Uterus (tissue), 4 donors: ENCODE measurements around the gene WSCD2. TPM values are rescaled to one million over a fixed set of nuclear protein-coding genes. Genes with fewer than 3 reads are reported as not detected.

Experiments used
- DNase-seq, 2 donors: peaks; one replicate each; pipeline ENCODE4 v3.0.0-alpha.2; 2019 to 2020
- H3K27ac ChIP-seq, 2 donors: fragments of 200-600 bp; sonication (generic); 1 replicate in 1 of 2; 2 replicates in 1 of 2; pipeline ENCODE4 v1.5.1; 2016 to 2018
- H3K27me3 ChIP-seq, 2 donors: fragments of 200-600 bp; sonication (generic); one replicate each; pipeline ENCODE4 v1.5.1; 2018 to 2019; ENCODE audit warnings: control low read depth in 1 of 2
- H3K36me3 ChIP-seq, 2 donors: fragments of 200-600 bp; sonication (generic); one replicate each; pipeline ENCODE4 v1.5.1; 2019; ENCODE audit warnings: control low read depth in 1 of 2
- H3K4me1 ChIP-seq, 2 donors: fragments of 200-600 bp; sonication (generic); one replicate each; pipeline ENCODE4 v1.5.1; 2018 to 2019; ENCODE audit warnings: control low read depth in 1 of 2
- H3K4me3 ChIP-seq, 2 donors: fragments of 200-600 bp; sonication (generic); 1 replicate in 1 of 2; 2 replicates in 1 of 2; pipeline ENCODE4 v1.5.1; 2018 to 2019; ENCODE audit warnings: mild to moderate bottlenecking in 1 of 2
- H3K9me3 ChIP-seq, 2 donors: fragments of 200-600 bp; sonication (generic); one replicate each; pipeline ENCODE4 v1.5.1; 2019; ENCODE audit warnings: control low read depth in 1 of 2
- CTCF ChIP-seq, 4 experiments: fragments of 200-600 bp in 2 of 4; fragments of 450-650 bp in 2 of 4; sonication (generic) in 2 of 4; IDR thresholded peaks; one replicate each; pipeline ENCODE4 v1.5.1; 2016 to 2019; ENCODE audit warnings: antibody characterized with exemption in 4 of 4, mild to moderate bottlenecking in 2 of 4, moderate library complexity in 1 of 4
- POLR2A ChIP-seq, 2 donors: fragments of 450-650 bp; IDR thresholded peaks; one replicate each; pipeline ENCODE4 v1.6.1; 2016; ENCODE audit warnings: antibody characterized with exemption in 2 of 2, mild to moderate bottlenecking in 1 of 2, moderate library complexity in 1 of 2
- intact Hi-C: fragments of 100-400 bp; cut with DNase I; formaldehyde crosslinking; loops from one replicate; pipeline ENCODE4 v1.15.1; 2023; ENCODE audit warnings: low total_unique reads
- total RNA-seq, 4 donors: library from RNA; depleted of rRNA in 3 of 4; stranded (reverse); fragments of >200 nt in 3 of 4; gene quantifications; one replicate each; pipeline versions ENCODE4 v1.1.0 to v1.2.4, GENCODE V29; 2014 to 2023
- donor health status: DM: yes; HTN: yes; CAD: no.

Gene WSCD2
- total RNA-seq, 4 donors from 2014 or later: 3.3 to 65.3 (median 17.2) TPM

- no peak overlapping the region for H3K4me3 ChIP-seq
Measured at GRCh38 chr12:108257004-108257403, 127.9 kb downstream of the WSCD2 start.

GRCh38 chr12:108257610-108258106, 128.6 kb downstream of the WSCD2 start:
- DNase-seq: no peak
- no peaks in the 10 kb centered on the region for H3K4me1 ChIP-seq
- H3K9me3 ChIP-seq: peaks cover 0 to 6% of the 10 kb centered on the region in 2 donors
- H3K36me3 ChIP-seq: no peaks in the 10 kb centered on the region
- TF ChIP-seq POLR2A (IDR thresholded peaks at IDR 0.05) (no peak), CTCF (IDR thresholded peaks at IDR 0.05) (no peak)
- intact Hi-C loops: no loop called here
- no peak overlapping the region for H3K4me3 ChIP-seq
- no peak overlapping the region for H3K27ac ChIP-seq
- no peaks in the 10 kb centered on the region for H3K27me3 ChIP-seq

More at GRCh38 chr12:108257004-108257403, 127.9 kb downstream of the WSCD2 start:
- Histone ChIP-seq H3K27me3 (no peaks in the 10 kb centered on the region), H3K27ac (no peak overlapping the region), H3K9me3 (peaks cover 0 to 6% of the 10 kb centered on the region in 2 donors), H3K36me3 (no peaks in the 10 kb centered on the region), H3K4me1 (no peaks in the 10 kb centered on the region)
- intact Hi-C loops: no loop called here
- DNase-seq: no peak
- no peak for TF ChIP-seq POLR2A (IDR thresholded peaks at IDR 0.05)
- TF ChIP-seq CTCF (IDR thresholded peaks at IDR 0.05): no peak

GRCh38 chr12:108260039-108260438, 131.0 kb downstream of the WSCD2 start:
- Histone ChIP-seq H3K4me3 (no peak overlapping the region), H3K36me3 (no peaks in the 10 kb centered on the region), H3K27me3 (no peaks in the 10 kb centered on the region), H3K9me3 (peaks cover 0 to 6% of the 10 kb centered on the region in 2 donors), H3K27ac (no peak overlapping the region), H3K4me1 (no peaks in the 10 kb centered on the region)
- no peak for DNase-seq
- no peak for TF ChIP-seq CTCF (IDR thresholded peaks at IDR 0.05)
- no peak for TF ChIP-seq POLR2A (IDR thresholded peaks at IDR 0.05)
- intact Hi-C loops: no loop called here

GRCh38 chr12:108260969-108261368, 131.9 kb downstream of the WSCD2 start:
- no peak for DNase-seq
- intact Hi-C loops: no loop called here
- no peak overlapping the region for H3K27ac ChIP-seq
- H3K4me3 ChIP-seq: no peak overlapping the region
- H3K4me1 ChIP-seq: no peaks in the 10 kb centered on the region
- H3K36me3 ChIP-seq: no peaks in the 10 kb centered on the region
- no peak for TF ChIP-seq POLR2A (IDR thresholded peaks at IDR 0.05)
- no peak for TF ChIP-seq CTCF (IDR thresholded peaks at IDR 0.05)
- H3K27me3 ChIP-seq: no peaks in the 10 kb centered on the region
- peaks cover 0 to 6% of the 10 kb centered on the region in 2 donors for H3K9me3 ChIP-seq

GRCh38 chr12:108265505-108265904, 136.4 kb downstream of the WSCD2 start:
- no peaks in the 10 kb centered on the region for H3K27me3 ChIP-seq
- H3K9me3 ChIP-seq: peaks cover 0 to 1% of the 10 kb centered on the region in 2 donors
- no peaks in the 10 kb centered on the region for H3K36me3 ChIP-seq
- H3K27ac ChIP-seq: no peak overlapping the region
- no peak for DNase-seq
- intact Hi-C loops: no loop called here
- H3K4me1 ChIP-seq: no peaks in the 10 kb centered on the region
- TF ChIP-seq CTCF (IDR thresholded peaks at IDR 0.05): no peak
- TF ChIP-seq POLR2A (IDR thresholded peaks at IDR 0.05): no peak
- no peak overlapping the region for H3K4me3 ChIP-seq
